K562 (cell line): ENCODE results near the gene LGR6. TPM values are rescaled to one million over a fixed set of nuclear protein-coding genes. Genes with fewer than 3 reads are reported as not detected.
A peak's percentile ranks its signal among the peaks of the same experiment; 100 is the strongest.

Experiments used
- BACH1 ChIP-seq: fragments of 200-800 bp; sonication (Bioruptor generic); IDR thresholded peaks from 2 replicates; pipeline ENCODE4 v1.6.1; 2016; ENCODE audit warnings: missing genetic modification characterization, missing compliant biosample characterization
- BRF1 ChIP-seq: IDR thresholded peaks from 3 replicates; pipeline ENCODE4 v1.6.1; 2011; ENCODE audit warnings: borderline replicate concordance, mild to moderate bottlenecking; ENCODE audit not compliant: insufficient read length; ENCODE audit errors: extremely low read depth
- CBX2 ChIP-seq: fragments of 200-600 bp; sonication (generic); IDR thresholded peaks from one replicate; pipeline ENCODE4 v1.6.1; 2012; ENCODE audit warnings: mild to moderate bottlenecking, low read length, inconsistent platforms; ENCODE audit not compliant: insufficient read depth, poor library complexity, severe bottlenecking
- CHD1 ChIP-seq: fragments of 200-600 bp; sonication (generic); IDR thresholded peaks from one replicate; pipeline ENCODE4 v1.6.1; 2012; ENCODE audit warnings: mild to moderate bottlenecking, moderate library complexity, low read length, inconsistent platforms
- ESRRB ChIP-seq: fragments of 250-450 bp; sonication (Bioruptor Pico); IDR thresholded peaks from 2 replicates; pipeline ENCODE4 v1.5.0; 2020; ENCODE audit warnings: mild to moderate bottlenecking, moderate library complexity, borderline replicate concordance
- KLF13 ChIP-seq: fragments of 450-650 bp; IDR thresholded peaks from 2 replicates; pipeline ENCODE4 v1.6.1; 2016; ENCODE audit warnings: missing genetic modification characterization, low read depth, mild to moderate bottlenecking, missing compliant biosample characterization, moderate library complexity, borderline replicate concordance
- MEIS2 ChIP-seq: fragments of 450-650 bp; IDR thresholded peaks from 2 replicates; pipeline ENCODE4 v1.6.1; 2014; ENCODE audit warnings: mild to moderate bottlenecking; ENCODE audit not compliant: partially characterized antibody
- MYC ChIP-seq, 2 experiments: fragments of 250-450 bp in 1 of 2; sonication (Bioruptor Pico) in 1 of 2; IDR thresholded peaks; 2 replicates each; pipeline versions ENCODE4 v1.5.1 to v1.6.1; 2012 to 2021; ENCODE audit warnings: low read depth in 2 of 2, borderline replicate concordance in 1 of 2, improper control_type of control experiment in 1 of 2, low read length in 1 of 2, mild to moderate bottlenecking in 1 of 2, moderate library complexity in 1 of 2
- PHF20 ChIP-seq: fragments of 450-650 bp; IDR thresholded peaks from 2 replicates; pipeline ENCODE4 v1.6.1; 2018; ENCODE audit not compliant: partially characterized antibody
- POLR2G ChIP-seq: fragments of 200-400 bp; formaldehyde crosslinking; IDR thresholded peaks from 2 replicates; pipeline ENCODE4 v1.6.1; 2017; ENCODE audit warnings: low read depth, mild to moderate bottlenecking, antibody characterized with exemption, low read length, moderate library complexity
- POU5F1 ChIP-seq: fragments of 150-350 bp; IDR thresholded peaks from 2 replicates; pipeline ENCODE4 v1.6.1; 2014; ENCODE audit warnings: borderline replicate concordance, low read length, low read depth, mild to moderate bottlenecking; ENCODE audit not compliant: partially characterized antibody
- RBM22 ChIP-seq: fragments of 200-400 bp; formaldehyde crosslinking; IDR thresholded peaks from 2 replicates; pipeline ENCODE4 v1.6.1; 2018; ENCODE audit warnings: low read length, low read depth; ENCODE audit not compliant: poor library complexity, severe bottlenecking
- TBL1XR1 ChIP-seq, 2 experiments: IDR thresholded peaks; 2 replicates each; pipeline ENCODE4 v1.6.1; 2012; ENCODE audit warnings: improper control_type of control experiment in 2 of 2, low read length in 2 of 2, mild to moderate bottlenecking in 1 of 2
- XRCC4 ChIP-seq: IDR thresholded peaks from one replicate; pipeline ENCODE4 v1.6.1; 2011; ENCODE audit not compliant: insufficient read depth, insufficient read length; ENCODE audit errors: extremely low read depth
- ZNF232 ChIP-seq: sonication (generic); formaldehyde crosslinking; IDR thresholded peaks from 2 replicates; pipeline ENCODE4 v1.8.0; 2022; ENCODE audit warnings: mild to moderate bottlenecking, missing genetic modification reagents
- ZNF740 ChIP-seq, 3 experiments: fragments of 200-800 bp in 1 of 3; sonication (Bioruptor generic) in 1 of 3; sonication (generic) in 1 of 3; formaldehyde crosslinking in 1 of 3; IDR thresholded peaks; 2 replicates each; pipeline versions ENCODE4 v1.6.1 to v1.8.0; 2016 to 2022; ENCODE audit warnings: mild to moderate bottlenecking in 2 of 3, missing compliant biosample characterization in 2 of 3, missing genetic modification characterization in 2 of 3, missing genetic modification reagents in 1 of 3
- ZNF764 ChIP-seq: fragments of 250-450 bp; sonication (Bioruptor Pico); IDR thresholded peaks from 2 replicates; pipeline ENCODE4 v1.4.0; 2020; ENCODE audit warnings: low read depth, mild to moderate bottlenecking, moderate library complexity
- ZNF830 ChIP-seq: fragments of 250-450 bp; sonication (Bioruptor Pico); IDR thresholded peaks from 2 replicates; pipeline ENCODE4 v1.5.0; 2021; ENCODE audit warnings: mild to moderate bottlenecking
- polyA plus RNA-seq, 8 experiments: library from polyadenylated mRNA; depleted of rRNA in 4 of 8; stranded (reverse) in 5 of 8; unstranded in 3 of 8; fragments of >200 nt; fragmentation: Nextera tagmentation in 2 of 8; fragmentation: Illumina TruSeq in 1 of 8; extraction: Ambion mirVana in 2 of 8; extraction: Trizol in 1 of 8; gene quantifications; 2 replicates each; pipeline versions ENCODE4 v1.2.1 to v1.2.3, GENCODE V29; 2011 to 2014; ENCODE audit warnings: inconsistent platforms in 1 of 8, missing spikeins in 1 of 8
- total RNA-seq, 7 experiments: library from RNA; depleted of rRNA in 6 of 7; stranded (reverse); fragments of >200 nt in 6 of 7; fragmentation: Illumina TruSeq in 2 of 7; extraction: Trizol in 2 of 7; gene quantifications; 2 replicates each; pipeline versions ENCODE4 v1.2.1 to v1.2.3, GENCODE V29; 2011 to 2021; ENCODE audit warnings: low replicate concordance in 1 of 7
- TF ChIP-seq, protein P1 (sequence below), 2 experiments: IDR thresholded peaks; 2 replicates each; pipeline ENCODE4 v1.6.1; 2011; ENCODE audit warnings: borderline replicate concordance in 1 of 2, control low read depth in 1 of 2, low read depth in 1 of 2, low read length in 1 of 2, mild to moderate bottlenecking in 1 of 2, mixed read lengths in 1 of 2, moderate library complexity in 1 of 2; ENCODE audit not compliant: insufficient read depth in 1 of 2, insufficient read length in 1 of 2, poor library complexity in 1 of 2, severe bottlenecking in 1 of 2; ENCODE audit errors: extremely low read depth in 1 of 2

The LGR6 gene
- total and polyA plus RNA-seq, 9 of the 15 experiments (the other 6 are each of a cell fraction or from before 2014, with no cell fraction given): 0.01 to 0.54 (median 0.17) TPM; not detected in 1

DNA sequence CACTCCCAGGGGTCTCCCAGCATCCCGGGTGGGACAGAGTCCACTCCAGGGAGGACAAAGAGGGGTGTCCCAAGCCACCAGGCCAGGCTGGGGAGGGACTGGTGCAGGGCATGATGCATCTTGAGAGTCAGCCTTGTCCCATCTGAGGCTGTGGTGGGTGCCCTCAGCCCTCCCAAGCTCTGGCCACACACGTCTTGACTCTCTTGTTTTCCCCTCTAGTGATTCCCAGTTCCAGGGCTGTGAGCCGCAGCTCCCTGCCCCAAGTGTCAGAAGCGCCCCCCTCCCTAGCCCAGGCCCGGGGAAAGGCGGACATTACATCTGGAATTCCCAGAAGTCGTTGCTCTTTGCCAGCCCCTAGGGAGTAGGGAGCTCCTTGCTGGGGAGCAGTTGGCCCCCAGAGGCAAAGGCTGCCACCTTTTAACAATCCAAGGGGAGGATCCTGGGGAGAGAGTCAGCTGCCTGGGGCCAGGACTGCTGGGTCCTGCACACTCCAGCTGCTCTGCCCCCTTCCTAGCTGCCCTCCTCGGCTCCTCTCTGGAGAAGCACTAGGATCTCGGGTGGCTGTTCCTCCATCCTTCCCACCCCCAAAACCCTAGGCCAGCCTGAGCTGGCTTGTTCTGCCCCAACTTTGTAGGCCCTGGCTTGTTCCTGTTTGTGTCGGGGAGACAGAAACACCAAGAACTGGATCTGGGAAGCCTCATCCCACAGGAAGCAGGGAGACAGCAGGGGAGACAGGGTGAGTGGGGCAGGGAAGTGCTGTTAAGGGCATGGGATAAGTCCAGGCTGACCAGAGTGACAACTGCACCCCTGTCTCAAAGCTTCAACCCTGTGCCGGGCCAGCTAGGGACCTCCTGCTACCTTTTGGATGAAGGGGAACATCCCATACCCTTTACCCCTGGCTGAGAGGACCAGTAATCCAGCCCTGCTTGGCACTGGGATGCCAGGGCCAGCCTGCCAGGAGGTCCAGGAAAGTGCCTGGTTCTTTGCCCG is 30.0 kb upstream of the LGR6 start (continued):
- no peak for TF ChIP-seq ZNF764 (CRISPR knock-in tag)
- no peak for TF ChIP-seq CBX2
- TF ChIP-seq POU5F1: no peak
- no peak for TF ChIP-seq MYC (IDR thresholded peaks at IDR 0.05; ENCODE audit: low read depth, low read length)
- TF ChIP-seq MYC (CRISPR knock-in tag; IDR thresholded peaks at IDR 0.05; ENCODE audit: borderline replicate concordance, low read depth): peak; percentile 22; the same call in 1 of the 2 replicates
- TF ChIP-seq ZNF740 (CRISPR knock-in tag; IDR thresholded peaks at IDR 0.05): 0 out of 2 replicates have a peak, but pooled peaks have one; percentile 29
- TF ChIP-seq ZNF740 (tag; IDR thresholded peaks at IDR 0.05): no peak
- TF ChIP-seq, protein P1, sequence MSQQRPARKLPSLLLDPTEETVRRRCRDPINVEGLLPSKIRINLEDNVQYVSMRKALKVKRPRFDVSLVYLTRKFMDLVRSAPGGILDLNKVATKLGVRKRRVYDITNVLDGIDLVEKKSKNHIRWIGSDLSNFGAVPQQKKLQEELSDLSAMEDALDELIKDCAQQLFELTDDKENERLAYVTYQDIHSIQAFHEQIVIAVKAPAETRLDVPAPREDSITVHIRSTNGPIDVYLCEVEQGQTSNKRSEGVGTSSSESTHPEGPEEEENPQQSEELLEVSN (IDR thresholded peaks at IDR 0.05; ENCODE audit: borderline replicate concordance in 1 of 2, extremely low read depth in 1 of 2, insufficient read depth in 1 of 2, insufficient read length in 1 of 2, low read depth in 1 of 2, low read length in 1 of 2, poor library complexity in 1 of 2, severe bottlenecking in 1 of 2): no peak
- TF ChIP-seq MEIS2: no peak
- TF ChIP-seq ZNF232: no peak
- no peak for TF ChIP-seq BRF1
- TF ChIP-seq TBL1XR1 (IDR thresholded peaks at IDR 0.05; ENCODE audit: low read length in 2 of 2): no peak
- TF ChIP-seq CHD1: peak; percentile 35
- no peak for TF ChIP-seq BACH1 (tag)
- TF ChIP-seq RBM22: no peak
- peak; percentile 11; the same call in 1 of the 2 replicates for TF ChIP-seq POLR2G
- TF ChIP-seq XRCC4: no peak
- TF ChIP-seq ESRRB: no peak
- no peak for TF ChIP-seq PHF20
- no peak for TF ChIP-seq KLF13 (tag)
- TF ChIP-seq ZNF830: 0 out of 2 replicates have a peak, but pooled peaks have one; percentile 62
